Activated CD8-positive, alpha-beta memory T cell treated with anti-CD3 and anti-CD28 coated beads, Interleukin-2, amount 50 U/mL, for 1 hour (primary cell): ENCODE measurements around the gene MAS1.

ENCODE experiments used
- DNase-seq: peaks from one replicate; pipeline ENCODE4 v3.0.0-alpha.2; 2020; ENCODE audit errors: extremely low read depth

The MAS1 gene

DNA sequence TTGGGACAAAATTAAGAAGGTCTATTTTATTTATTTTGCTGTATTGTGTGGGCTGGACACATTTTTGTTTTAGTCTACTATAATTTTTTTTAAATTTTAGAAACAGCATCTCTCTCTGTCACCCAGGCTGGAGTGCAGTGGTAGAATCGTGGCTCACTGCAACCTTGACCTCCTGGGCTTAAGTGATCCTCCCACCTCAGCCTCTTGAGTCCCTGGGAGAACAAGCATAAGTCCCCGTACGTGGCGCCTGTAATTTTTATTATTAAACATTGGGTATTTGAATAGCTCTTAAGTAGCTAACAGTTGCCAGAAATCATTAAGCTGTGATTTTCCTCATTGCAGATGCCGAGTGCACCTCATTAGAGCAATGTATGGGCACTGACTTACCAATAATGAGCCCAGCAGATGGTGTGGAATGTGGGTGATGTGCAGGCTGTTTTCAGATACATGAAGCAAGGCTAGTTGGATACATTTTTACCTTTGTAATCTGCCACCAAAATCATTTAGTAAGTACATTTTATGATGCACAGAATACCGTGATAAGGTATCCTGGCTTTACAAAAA is 10.3 kb upstream of the MAS1 start:
- DNase-seq, result no peak

DNA sequence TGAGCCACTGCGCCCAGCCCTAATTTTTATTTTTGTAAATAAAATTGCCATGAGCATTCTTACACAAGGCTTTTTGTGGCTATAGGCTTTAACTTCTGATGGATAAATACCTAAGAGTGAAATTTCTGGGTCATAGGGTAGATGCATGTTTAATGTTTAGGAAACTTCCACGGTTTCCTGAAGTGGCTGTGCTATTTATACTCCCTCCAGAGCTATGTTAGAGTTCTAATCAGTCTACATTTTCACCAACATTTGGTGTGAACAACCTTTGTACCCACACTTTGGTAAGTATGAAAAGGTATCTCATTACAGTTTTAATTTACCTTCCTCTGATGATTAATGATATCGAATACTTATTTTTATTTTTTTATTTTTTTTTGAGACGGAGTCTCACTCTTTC is 6.1 kb upstream of the MAS1 start:
- no peak for DNase-seq

DNA sequence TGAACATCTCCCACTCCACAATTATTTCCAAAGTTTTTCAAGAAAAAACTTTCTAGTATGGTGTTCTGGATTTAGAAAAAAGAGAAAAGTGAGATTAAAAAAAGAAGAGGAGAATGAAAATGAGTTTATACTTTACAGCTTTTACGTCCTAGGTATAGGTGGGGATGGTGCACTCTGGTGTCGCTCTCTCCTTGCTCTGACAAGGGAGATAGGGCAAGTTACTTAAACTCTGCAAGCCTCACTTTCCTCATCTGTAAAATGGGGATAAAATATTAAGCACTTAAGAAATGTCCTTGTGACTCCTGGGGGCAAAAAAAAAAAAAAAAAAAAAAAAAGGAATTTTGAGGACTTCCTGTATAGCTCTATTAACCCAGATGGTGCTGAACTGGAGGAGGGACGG is 4.5 kb upstream of the MAS1 start:
- DNase-seq, result no peak

DNA sequence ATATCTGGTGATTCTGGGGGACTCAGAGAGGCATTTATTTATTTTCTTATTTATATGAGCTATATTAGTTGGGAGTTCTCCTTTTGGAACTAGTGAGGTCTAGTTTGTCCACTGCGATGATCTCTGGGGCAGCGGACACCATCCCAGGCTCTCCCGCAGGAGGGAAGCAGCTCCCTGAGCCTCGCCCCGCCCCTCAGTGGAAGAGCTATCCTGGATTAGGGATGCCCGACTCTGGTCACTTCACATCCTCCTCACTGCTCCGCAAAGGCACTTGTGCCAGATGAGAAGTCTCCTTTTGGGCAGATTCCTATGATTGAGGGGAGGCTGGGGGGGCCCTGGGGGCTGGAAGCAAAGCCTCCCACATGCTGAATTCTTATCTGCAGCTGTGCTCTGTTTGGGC is 3.6 kb upstream of the MAS1 start:
- no peak for DNase-seq

DNA sequence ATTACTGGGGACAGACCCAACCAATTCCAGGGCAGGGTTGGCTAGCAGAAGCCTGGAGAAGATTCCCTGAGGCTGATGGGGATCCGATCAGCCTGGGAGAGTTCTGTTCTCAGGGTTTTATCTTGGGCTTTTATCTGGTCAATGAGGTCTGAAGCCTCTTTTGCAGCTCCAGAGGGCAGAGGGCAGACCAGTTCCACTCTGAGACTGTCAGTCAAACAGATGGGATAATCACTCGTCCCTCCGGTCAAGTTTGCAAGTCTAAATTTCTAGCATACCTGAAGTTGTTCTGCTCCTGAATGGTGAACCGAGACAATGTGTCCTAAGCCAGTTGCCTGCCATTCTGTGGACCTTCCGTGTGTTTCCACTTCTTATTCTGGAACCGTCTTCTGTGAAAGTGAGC is 3.0 kb upstream of the MAS1 start:
- DNase-seq, result no peak

DNA sequence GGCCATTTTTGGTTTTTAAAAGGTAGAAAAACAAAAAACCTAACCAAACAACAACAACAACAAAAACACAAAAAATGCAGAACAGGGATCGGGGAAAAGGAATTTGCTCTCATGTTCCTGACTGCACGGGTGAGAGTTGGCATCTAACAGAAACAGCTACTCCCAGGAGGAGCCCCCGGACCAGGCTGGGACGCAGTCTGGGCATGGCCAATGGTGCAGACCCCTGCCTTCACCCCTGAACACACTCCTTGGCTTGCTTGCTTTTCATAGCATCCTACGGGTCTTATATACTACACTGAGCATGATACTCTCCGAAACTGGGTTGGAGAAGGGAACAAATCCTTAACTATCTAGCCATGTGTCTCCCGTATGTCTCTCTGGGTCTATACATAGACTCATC is 587 bp upstream of the MAS1 start:
- no peak for DNase-seq

DNA sequence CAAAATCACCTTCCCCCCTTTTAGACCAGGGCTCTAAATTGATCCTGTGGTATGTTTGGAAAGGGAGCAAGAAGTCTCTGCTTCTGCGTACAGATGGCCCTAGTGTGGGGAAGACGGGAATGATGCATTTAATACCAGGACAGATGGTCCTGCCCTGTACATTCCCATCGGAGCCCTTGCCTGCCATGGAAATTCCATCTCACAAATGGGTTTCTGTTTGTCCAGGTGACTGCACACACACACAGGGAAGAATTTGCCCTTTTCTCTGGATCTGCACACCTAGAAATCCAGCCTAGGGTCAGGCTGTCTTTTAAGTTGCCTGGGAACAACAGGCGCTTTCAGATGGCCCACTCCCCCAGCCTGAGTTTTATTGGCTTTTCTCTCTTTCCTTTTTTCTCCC is 1.3 kb downstream of the MAS1 start:
- no peak for DNase-seq

DNA sequence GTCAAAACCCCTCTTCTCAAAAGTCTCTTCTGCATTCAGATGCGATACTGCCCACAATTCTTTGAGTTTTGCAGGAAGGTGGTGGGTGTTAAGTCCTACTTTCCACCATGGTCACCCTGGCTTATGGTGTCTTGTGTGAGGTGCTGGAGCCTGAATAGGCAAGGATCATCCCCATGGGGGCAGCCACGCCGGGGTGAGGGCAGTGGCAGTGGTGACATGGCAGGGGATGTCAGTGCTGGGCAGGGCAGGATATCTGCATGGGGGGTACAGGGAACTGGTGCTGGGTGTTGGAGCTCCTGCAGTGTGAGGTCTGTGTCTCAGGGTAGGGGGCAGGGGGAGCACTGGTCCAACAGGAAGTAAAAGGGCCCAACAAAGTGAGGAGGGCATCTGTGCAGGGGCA is 2.3 kb downstream of the MAS1 start:
- no peak for DNase-seq

DNA sequence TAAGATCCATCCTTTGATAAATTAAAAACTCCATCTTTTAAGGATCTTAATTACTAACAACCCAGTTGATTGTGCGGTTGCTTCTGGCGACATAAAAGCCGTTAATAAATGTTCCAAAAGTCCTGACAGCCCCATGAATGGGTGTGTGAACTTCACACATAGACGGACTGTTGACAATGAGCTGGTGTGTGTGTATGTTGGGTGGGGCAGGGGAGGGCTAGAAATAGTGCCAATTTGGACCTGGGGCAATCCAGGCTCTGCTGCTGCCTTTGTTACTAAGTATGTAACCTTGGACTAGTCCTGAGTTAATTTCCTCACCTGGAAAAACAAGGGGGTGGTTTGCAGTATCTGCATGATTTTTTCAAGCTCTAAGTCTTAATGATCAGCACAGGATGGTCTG is 4.2 kb downstream of the MAS1 start:
- no peak for DNase-seq

DNA sequence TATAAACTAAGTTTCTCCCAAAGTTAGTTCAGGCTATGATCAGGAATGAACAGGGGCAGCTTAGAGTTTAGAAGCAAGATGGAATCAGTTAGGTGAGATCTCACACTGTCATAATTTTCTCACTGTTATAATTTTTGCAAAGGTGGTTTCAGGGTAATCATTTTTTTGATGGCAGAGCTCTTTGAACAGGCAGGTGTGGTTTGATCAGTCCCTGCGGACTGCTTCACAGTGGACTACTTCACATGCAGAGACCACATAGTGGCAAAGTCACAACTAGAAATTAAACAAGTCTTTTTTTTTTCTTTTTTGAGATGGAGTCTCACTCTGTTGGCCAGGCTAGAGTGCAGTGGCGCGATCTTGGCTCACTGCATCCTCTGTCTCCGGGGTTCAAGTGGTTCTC is 6.8 kb downstream of the MAS1 start:
- DNase-seq, result no peak

DNA sequence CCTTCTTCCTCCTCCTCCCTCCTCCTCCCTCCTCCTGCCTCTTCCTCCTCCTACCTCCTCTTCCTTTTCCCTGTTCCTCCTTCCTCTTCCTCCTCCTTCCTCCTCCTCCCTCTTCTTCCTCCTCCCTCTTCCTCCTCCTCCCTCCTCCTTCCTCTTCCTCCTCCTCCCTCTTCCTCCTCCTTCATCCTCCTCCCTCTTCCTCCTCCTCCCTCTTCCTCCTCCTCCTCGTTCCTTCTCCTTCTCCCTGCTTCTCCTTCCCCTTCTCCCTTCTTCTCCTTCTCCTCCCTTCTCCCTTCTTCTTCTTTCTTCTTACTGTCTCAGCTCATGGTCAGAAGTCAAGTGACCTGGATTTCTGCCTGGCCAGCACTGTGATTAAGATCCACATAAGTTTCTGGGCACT is 7.7 kb downstream of the MAS1 start:
- DNase-seq, result no peak

DNA sequence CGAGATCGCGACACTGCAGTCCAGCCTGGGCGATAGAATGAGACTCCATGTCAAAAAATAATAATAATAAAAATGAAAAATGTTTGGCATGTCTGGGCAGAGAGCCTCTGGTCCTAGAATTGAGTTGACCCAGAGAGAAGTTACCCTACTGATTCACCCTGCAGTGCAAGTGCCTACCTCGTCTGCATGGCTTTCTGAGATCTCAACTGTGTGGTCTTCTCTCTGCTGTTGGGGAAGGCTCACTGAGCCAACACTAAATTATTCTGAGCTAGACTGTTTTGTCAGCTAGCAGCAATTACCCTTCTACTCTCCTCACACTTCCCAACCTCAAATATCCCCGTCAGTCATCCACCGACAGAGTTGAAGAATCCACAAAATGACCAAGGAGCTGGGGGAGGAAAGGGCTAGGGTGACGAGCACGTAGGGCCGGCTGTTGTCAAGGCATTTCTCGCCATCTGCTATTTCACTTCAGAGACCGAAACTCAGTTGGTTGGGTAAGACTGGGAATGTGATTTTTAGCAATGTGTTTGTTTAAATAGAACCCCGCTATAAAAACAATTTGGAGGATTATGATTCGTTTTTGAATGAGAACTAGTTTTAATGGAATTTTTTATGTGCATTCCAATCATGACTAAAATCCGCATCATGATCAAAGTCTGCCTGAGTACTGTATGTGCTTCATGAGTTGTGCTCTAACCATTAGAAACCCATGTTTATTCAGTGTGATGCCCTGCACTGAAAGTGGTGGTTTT is 9.4 kb downstream of the MAS1 start:
- DNase-seq, result no peak

DNA sequence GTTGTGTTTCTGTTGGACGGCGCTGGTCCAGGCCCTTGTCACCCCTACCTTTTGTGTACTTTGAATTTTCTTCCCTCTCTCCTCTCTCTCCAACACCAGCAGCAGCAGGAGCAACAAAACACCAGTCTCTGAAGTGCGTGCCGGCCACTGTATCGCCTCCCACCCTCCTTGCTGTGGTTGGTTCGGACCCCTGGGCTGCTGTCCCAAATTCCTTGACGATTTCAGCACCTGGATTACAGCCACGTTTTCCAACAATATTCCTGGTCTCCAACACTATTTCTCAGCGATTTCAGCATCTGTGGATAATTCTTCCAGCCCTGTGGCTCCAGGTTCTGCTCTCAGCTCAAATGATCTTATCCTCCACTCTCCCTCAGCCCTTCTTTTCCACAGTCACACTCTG is 11.8 kb downstream of the MAS1 start:
- no peak for DNase-seq

DNA sequence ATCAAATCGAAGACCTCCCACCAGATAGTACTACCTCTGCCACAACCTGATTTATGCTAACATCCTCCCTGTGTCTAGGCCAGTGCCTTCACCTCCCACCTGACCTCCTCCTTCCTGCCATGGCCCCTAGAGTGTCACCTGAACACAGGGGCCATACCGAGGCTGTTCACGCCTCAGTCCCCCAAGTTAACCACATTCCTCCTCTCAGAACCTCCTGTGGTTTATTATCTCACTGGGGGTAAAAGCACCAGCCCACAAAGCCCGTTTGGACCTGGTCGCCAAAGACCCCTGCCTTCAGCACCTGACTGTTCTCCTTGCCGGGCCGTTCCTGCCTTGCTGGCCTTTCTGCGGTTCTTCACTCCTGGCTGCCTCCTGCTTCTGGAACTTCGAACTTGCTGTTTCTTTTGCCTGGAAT is 13.7 kb downstream of the MAS1 start:
- DNase-seq, result no peak

DNA sequence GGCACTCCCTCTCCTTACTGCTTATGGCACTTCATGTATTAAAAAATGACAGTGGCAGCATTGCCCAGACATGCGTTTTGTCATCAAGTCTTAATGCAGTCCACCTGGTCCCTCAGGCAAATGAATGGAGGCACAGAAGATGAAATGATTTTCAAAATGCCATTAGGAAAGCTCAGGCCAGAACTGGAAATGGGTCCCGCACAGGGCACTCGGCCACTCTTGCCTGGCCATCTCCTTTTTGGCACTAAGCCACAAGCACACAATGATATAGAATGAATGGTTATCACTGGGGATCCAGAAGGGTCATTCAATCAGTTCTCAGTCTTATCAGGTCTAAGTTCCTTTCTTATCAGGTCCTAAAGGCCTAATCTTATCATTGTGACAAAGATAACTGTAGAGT is 15.6 kb downstream of the MAS1 start:
- no peak for DNase-seq

DNA sequence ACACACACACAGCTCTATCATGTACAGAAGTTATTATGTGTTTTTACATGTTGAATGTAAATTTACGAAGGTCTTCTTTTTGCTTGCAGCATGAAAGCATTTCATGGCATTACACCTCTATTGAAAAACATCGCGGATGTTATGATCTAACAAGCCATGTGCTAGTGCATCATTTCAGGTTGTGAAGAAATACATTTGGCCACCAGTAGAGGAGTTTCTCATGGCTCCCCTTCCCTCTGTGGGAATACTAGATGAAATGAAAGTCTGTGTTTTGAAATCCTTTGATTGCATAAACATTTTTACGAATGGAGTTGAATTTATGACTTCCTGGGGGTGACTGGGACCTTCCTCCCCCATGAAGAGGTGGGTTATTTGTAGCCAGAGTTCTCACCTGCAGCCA is 17.7 kb downstream of the MAS1 start:
- DNase-seq, result no peak

DNA sequence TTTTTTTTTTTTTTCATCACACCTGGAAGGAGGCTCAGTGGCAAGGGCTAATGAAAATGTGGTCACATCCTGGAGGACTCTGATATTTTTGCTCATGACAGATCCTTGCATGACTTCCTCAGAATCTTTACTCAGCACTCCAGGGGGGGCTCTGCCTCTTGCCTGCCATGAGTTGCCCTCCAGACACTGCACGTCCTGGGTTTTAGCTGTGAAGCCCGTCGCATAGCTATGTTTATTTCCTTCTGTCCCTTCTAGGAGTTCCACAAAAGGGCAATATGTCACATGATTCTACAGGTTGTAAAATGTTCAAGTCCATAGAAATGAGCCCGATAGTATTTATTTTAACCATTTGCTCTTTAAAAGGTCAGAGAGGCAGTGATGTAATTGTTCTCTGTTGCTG is 18.2 kb downstream of the MAS1 start:
- no peak for DNase-seq

DNA sequence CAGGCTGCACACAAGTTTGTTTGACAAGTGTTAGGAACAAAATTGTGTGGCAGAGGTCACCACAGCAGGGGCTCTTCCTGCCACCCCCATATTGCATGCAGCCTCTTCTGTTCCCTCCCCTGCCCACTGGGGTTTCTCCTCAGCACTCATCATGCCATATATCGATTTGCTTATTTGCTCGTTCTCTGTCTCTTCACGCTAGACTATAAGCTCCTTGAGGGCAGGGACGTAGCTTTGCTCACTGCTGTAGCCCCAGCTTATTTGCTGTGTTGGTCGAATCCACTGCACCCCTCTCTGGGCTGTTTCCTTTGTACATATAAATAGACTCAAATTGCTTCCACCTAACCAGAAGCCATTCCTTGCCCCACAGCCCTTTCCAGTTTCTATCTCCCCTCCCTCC is 19.6 kb downstream of the MAS1 start:
- no peak for DNase-seq

DNA sequence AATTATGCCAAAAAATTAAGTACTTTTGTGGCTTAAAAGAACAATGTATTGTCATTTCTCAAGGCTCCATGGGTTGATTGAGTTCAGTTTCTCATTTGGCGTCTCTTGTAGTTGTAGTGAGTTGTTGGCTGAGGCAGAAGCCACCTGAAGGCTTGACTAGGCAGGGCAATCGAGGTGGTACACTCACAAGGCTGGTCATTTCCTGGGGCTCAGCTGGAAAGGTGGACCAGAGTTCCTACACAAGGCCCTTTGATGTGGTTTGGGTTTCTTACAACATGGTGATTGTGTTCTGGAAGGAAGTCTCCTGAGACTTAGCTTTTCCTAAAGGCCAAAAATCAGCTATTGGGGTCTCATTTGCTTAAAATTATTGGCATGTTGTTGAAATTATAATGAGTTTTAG is 22.6 kb downstream of the MAS1 start:
- no peak for DNase-seq

DNA sequence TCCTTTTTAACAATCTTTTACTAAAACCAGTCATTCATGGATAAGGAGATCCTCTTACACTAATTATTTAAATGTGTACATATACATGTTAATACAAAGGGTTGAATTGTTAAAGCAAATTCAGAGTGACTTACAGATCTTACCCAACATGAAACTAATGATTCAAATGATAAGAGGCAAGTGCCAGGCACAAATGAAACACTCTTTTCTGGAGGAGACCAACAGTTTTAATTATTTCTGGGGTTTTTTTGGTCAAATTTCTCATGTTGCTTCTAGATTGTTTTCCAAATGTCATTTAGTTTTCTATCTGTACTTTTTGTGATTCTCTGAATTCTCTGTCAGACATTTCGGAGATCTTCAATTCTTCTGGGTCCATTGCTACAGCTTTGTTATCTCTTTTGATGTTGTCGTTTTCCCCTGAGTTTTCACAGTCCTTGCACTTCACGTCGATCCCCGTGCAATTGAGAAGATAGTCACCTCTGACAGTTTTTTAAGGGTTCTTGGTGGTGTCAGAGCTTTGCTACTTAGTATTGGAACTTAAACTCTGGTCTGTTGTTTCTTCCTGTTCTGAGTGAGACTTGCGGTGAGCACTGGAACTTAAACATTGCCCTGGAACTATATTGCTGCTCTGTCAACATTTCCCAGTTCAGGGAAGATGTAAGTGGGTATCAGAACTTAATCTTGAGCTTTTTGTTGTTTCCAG is 23.2 kb downstream of the MAS1 start:
- DNase-seq, result no peak

DNA sequence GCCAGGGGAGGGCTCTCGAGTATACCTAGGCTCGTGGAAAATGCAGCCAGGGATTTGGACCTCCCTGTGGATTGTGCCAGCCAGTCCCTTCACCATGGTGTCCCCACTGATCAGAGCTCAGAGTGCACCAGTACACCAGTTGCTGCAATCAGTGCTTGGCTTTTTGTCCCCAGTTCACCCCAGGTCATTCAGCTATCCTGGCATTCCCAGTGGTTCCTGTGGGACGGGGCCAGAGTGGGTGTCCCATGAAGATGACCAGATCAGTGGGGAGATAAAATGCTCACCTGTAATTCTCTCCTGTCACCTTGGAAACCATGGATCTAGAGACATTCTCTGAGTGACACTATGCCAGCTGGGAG is 23.8 kb downstream of the MAS1 start:
- no peak for DNase-seq

DNA sequence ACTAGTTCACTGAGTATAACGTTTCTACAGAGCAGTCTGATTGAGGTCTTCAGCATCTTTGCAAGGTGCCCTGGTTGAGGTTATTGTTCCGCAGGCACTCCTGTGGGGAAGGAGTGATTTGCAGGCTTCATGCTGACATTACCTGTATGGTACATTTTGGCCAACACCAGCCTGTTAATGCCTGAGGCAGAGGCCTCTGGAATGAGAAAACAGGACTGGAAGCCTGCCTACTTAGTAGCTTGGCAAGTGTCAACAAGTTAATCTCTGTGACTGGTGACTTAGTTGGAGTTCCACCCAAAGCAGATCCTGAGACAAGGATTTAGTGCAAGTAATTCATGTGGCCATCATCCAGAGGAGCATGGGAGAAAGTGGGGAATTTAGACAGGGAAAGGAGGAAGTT is 24.6 kb downstream of the MAS1 start:
- DNase-seq, result no peak

DNA sequence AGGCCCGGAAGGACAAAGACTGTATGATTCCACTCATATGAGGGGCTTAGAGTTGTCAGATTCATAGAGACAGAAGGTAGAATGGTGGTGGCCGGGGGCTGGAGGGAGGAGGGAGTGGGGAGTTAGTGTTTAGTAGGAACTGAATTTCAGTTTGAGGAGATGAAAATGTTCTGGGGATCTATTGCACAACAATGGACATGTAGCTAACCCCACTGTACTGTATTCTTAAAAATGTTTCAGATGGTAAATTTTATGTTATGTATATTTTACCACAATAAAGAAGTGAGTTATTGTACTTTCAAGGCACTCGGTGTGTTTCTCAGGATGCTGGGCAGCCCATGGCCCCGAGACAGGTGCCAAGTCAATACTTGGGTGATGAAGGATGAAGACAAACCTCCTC is 25.4 kb downstream of the MAS1 start:
- no peak for DNase-seq

DNA sequence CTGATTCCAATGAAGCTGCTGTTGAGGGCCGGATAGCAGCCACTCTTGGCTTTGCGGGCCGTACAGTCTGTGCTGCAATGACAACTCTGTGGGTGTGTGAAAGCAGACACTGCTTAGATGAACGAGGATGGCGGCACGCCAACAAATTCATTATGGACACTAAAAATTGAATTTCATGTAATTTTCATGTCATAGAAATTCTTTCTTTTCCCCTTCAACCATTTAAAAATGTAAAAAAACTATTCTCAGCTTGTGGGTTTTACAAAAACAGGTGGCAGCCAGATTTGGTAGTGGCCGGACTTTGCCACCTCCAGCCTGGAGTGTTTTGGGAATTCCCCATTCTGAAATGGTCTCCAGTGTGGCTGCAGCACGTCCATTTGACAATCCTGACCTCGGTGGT is 26.0 kb downstream of the MAS1 start:
- no peak for DNase-seq
